ENCODE results near the gene IGLON5. TPM values are rescaled to one million over a fixed set of nuclear protein-coding genes. Genes with fewer than 3 reads are reported as not detected.

IGLON5 gene
- total RNA-seq, 1 experiment from 2014 or later = not detected

GRCh38 chr19:51372649-51373504, 61.4 kb downstream of the IGLON5 start, which contains the start of gene NKG7:
NKG7 (minus strand) TSS chr19:51372654; CDS start chr19:51372535, 119 bp downstream.
- H3K9me3 ChIP-seq = no peaks in the 10 kb centered on the region
- H3K4me3 ChIP-seq (ENCODE audit: low read depth, low read length) = no peak within 1 kb of the TSS
- no peak for DNase-seq
- no TSS peak for BruUV-seq (replicated peaks)
- ChIA-PET CTCF (interaction anchor here (1.6 kb wide), 1 partner anchor 33 kb away, joined by 4 read pairs; no protein-coding TSS in a partner anchor), POLR2A (no interaction called here)
- no peaks in the 10 kb centered on the region for H3K27me3 ChIP-seq (replicated peaks; ENCODE audit: control insufficient read depth, insufficient read depth, low read length)
- no peak within 1 kb of the TSS for H3K4me3 Mint-ChIP-seq (ENCODE audit: unreplicated experiment)
- no peaks in the 10 kb centered on the region for H3K9me3 Mint-ChIP-seq (ENCODE audit: unreplicated experiment)
- H3K36me3 ChIP-seq (ENCODE audit: control insufficient read depth, insufficient read depth, low read length) = no peaks in the 10 kb centered on the region
- TF ChIP-seq CTCF (IDR thresholded peaks at IDR 0.05; ENCODE audit: insufficient read depth in 1 of 2, low read depth in 1 of 2, low read length in 1 of 2, severe bottlenecking in 1 of 2, unreplicated experiment in 1 of 2) = no peak
- H3K36me3 Mint-ChIP-seq (ENCODE audit: insufficient read depth, unreplicated experiment) = peaks cover 8% of the 10 kb centered on the region
- peaks cover 5% of the 10 kb centered on the region; the same call in 1 of the 2 replicates for H3K4me1 ChIP-seq
- no peaks in the 10 kb centered on the region for H3K4me1 Mint-ChIP-seq (ENCODE audit: low read depth, unreplicated experiment)
- no peaks in the 10 kb centered on the region for H3K27me3 Mint-ChIP-seq (ENCODE audit: insufficient read depth, unreplicated experiment)
- intact Hi-C loops (cut with micrococcal nuclease; ENCODE audit: unreplicated experiment) = no loop called here
- no peak within 1 kb of the TSS for H3K27ac Mint-ChIP-seq (ENCODE audit: unreplicated experiment)

- H3K36me3 ChIP-seq (ENCODE audit: control insufficient read depth, insufficient read depth, low read length) = no peaks in the 10 kb centered on the region
- no peak for DNase-seq
- Mint-ChIP-seq H3K4me1 (ENCODE audit: low read depth, unreplicated experiment) (no peaks in the 10 kb centered on the region), H3K27ac (ENCODE audit: unreplicated experiment) (no peak overlapping the region), H3K27me3 (ENCODE audit: insufficient read depth, unreplicated experiment) (no peaks in the 10 kb centered on the region), H3K4me3 (ENCODE audit: unreplicated experiment) (no peak overlapping the region), H3K9me3 (ENCODE audit: unreplicated experiment) (no peaks in the 10 kb centered on the region), H3K36me3 (ENCODE audit: insufficient read depth, unreplicated experiment) (peaks cover under 1% of the 10 kb centered on the region)
- H3K27me3 ChIP-seq (replicated peaks; ENCODE audit: control insufficient read depth, insufficient read depth, low read length) = no peaks in the 10 kb centered on the region
- no TSS peak for BruUV-seq (replicated peaks)
- POLR2A ChIA-PET = interaction anchor here (2.0 kb wide), 1 partner anchor 8 kb away, joined by 10 read pairs; no protein-coding TSS in a partner anchor
- H3K4me1 ChIP-seq = no peaks in the 10 kb centered on the region
- no peaks in the 10 kb centered on the region; the same call in 1 of the 2 replicates for H3K9me3 ChIP-seq
- intact Hi-C loops (cut with micrococcal nuclease; ENCODE audit: unreplicated experiment) = no loop called here
- H3K4me3 ChIP-seq (ENCODE audit: low read depth, low read length) = no peak overlapping the region
- CTCF ChIA-PET = no interaction called here
- TF ChIP-seq CTCF (IDR thresholded peaks at IDR 0.05; ENCODE audit: insufficient read depth in 1 of 2, low read depth in 1 of 2, low read length in 1 of 2, severe bottlenecking in 1 of 2, unreplicated experiment in 1 of 2) = no peak
Measured at GRCh38 chr19:51375504-51376221, 64.2 kb downstream of the IGLON5 start.

- ChIA-PET POLR2A (interaction anchor here (2.0 kb wide), 1 partner anchor 10 kb away, joined by 10 read pairs; no protein-coding TSS in a partner anchor), CTCF (no interaction called here)
- Mint-ChIP-seq H3K36me3 (ENCODE audit: insufficient read depth, unreplicated experiment) (no peaks in the 10 kb centered on the region), H3K4me1 (ENCODE audit: low read depth, unreplicated experiment) (no peaks in the 10 kb centered on the region), H3K4me3 (ENCODE audit: unreplicated experiment) (no peak overlapping the region), H3K27ac (ENCODE audit: unreplicated experiment) (no peak overlapping the region), H3K9me3 (ENCODE audit: unreplicated experiment) (no peaks in the 10 kb centered on the region), H3K27me3 (ENCODE audit: insufficient read depth, unreplicated experiment) (no peaks in the 10 kb centered on the region)
- Histone ChIP-seq H3K27me3 (replicated peaks; ENCODE audit: control insufficient read depth, insufficient read depth, low read length) (no peaks in the 10 kb centered on the region), H3K9me3 (peaks cover 14% of the 10 kb centered on the region), H3K36me3 (ENCODE audit: control insufficient read depth, insufficient read depth, low read length) (no peaks in the 10 kb centered on the region), H3K4me3 (ENCODE audit: low read depth, low read length) (no peak overlapping the region), H3K4me1 (no peaks in the 10 kb centered on the region)
- no TSS peak for BruUV-seq (replicated peaks)
- intact Hi-C loops (cut with micrococcal nuclease; ENCODE audit: unreplicated experiment) = no loop called here
- TF ChIP-seq CTCF (IDR thresholded peaks at IDR 0.05; ENCODE audit: insufficient read depth in 1 of 2, low read depth in 1 of 2, low read length in 1 of 2, severe bottlenecking in 1 of 2, unreplicated experiment in 1 of 2) = no peak
- no peak for DNase-seq
Measured at GRCh38 chr19:51377422-51377821, 66.0 kb downstream of the IGLON5 start.

Measured in Caco-2 (cell line).